Measurements from ENCODE around the gene PPP2R2B.

The PPP2R2B gene

GRCh38 chr5:146791471-146791870, 87.1 kb downstream of the PPP2R2B start:
- H3K4me3 Mint-ChIP-seq = no peak overlapping the region
- no peaks in the 10 kb centered on the region for H3K9me3 Mint-ChIP-seq
- no peaks in the 10 kb centered on the region for H3K27me3 Mint-ChIP-seq
- no peaks in the 10 kb centered on the region for H3K36me3 Mint-ChIP-seq (ENCODE audit: low read depth)
- H3K4me1 Mint-ChIP-seq (ENCODE audit: low read depth) = peaks cover 23% of the 10 kb centered on the region
- H3K27ac Mint-ChIP-seq = no peak overlapping the region

GRCh38 chr5:146789712-146790653, 88.6 kb downstream of the PPP2R2B start:
- Mint-ChIP-seq H3K4me1 (ENCODE audit: low read depth) (peaks cover 20% of the 10 kb centered on the region), H3K36me3 (ENCODE audit: low read depth) (no peaks in the 10 kb centered on the region), H3K4me3 (no peak overlapping the region), H3K27ac (no peak overlapping the region), H3K27me3 (no peaks in the 10 kb centered on the region), H3K9me3 (no peaks in the 10 kb centered on the region)

- H3K4me3 Mint-ChIP-seq = no peak overlapping the region
- H3K4me1 Mint-ChIP-seq (ENCODE audit: low read depth) = peaks cover 12% of the 10 kb centered on the region
- no peaks in the 10 kb centered on the region for H3K27me3 Mint-ChIP-seq
- no peaks in the 10 kb centered on the region for H3K36me3 Mint-ChIP-seq (ENCODE audit: low read depth)
- no peak overlapping the region for H3K27ac Mint-ChIP-seq
- H3K9me3 Mint-ChIP-seq = no peaks in the 10 kb centered on the region
These were observed 89.7 kb downstream of the PPP2R2B start for GRCh38 chr5:146788898-146789297.

- H3K4me3 Mint-ChIP-seq = no peak overlapping the region
- H3K4me1 Mint-ChIP-seq (ENCODE audit: low read depth) = peaks cover 3% of the 10 kb centered on the region
- H3K9me3 Mint-ChIP-seq = peaks cover 4% of the 10 kb centered on the region
- H3K36me3 Mint-ChIP-seq (ENCODE audit: low read depth) = no peaks in the 10 kb centered on the region
- no peak overlapping the region for H3K27ac Mint-ChIP-seq
- H3K27me3 Mint-ChIP-seq = no peaks in the 10 kb centered on the region
These were observed 93.5 kb downstream of the PPP2R2B start for GRCh38 chr5:146785065-146785464.

- no peak overlapping the region for H3K4me3 Mint-ChIP-seq
- H3K27ac Mint-ChIP-seq = no peak overlapping the region
- H3K4me1 Mint-ChIP-seq (ENCODE audit: low read depth) = peaks cover 3% of the 10 kb centered on the region
- H3K9me3 Mint-ChIP-seq = peaks cover 4% of the 10 kb centered on the region
- no peaks in the 10 kb centered on the region for H3K36me3 Mint-ChIP-seq (ENCODE audit: low read depth)
- no peaks in the 10 kb centered on the region for H3K27me3 Mint-ChIP-seq
These were observed 97.4 kb downstream of the PPP2R2B start for GRCh38 chr5:146781157-146781556.

- H3K9me3 Mint-ChIP-seq = peaks cover 4% of the 10 kb centered on the region
- no peaks in the 10 kb centered on the region for H3K4me1 Mint-ChIP-seq (ENCODE audit: low read depth)
- H3K27me3 Mint-ChIP-seq = no peaks in the 10 kb centered on the region
- no peaks in the 10 kb centered on the region for H3K36me3 Mint-ChIP-seq (ENCODE audit: low read depth)
- no peak overlapping the region for H3K4me3 Mint-ChIP-seq
- no peak overlapping the region for H3K27ac Mint-ChIP-seq
These were observed 99.2 kb downstream of the PPP2R2B start for GRCh38 chr5:146779211-146779869.

- H3K27me3 Mint-ChIP-seq = no peaks in the 10 kb centered on the region
- H3K4me3 Mint-ChIP-seq = no peak overlapping the region
- H3K36me3 Mint-ChIP-seq (ENCODE audit: low read depth) = no peaks in the 10 kb centered on the region
- H3K27ac Mint-ChIP-seq = no peak overlapping the region
- peaks cover 4% of the 10 kb centered on the region for H3K9me3 Mint-ChIP-seq
- H3K4me1 Mint-ChIP-seq (ENCODE audit: low read depth) = no peaks in the 10 kb centered on the region
These were observed 99.8 kb downstream of the PPP2R2B start for GRCh38 chr5:146778795-146779194.

GRCh38 chr5:146778261-146778660, 100.3 kb downstream of the PPP2R2B start:
- no peaks in the 10 kb centered on the region for H3K36me3 Mint-ChIP-seq (ENCODE audit: low read depth)
- H3K27me3 Mint-ChIP-seq = no peaks in the 10 kb centered on the region

GRCh38 chr5:146772881-146773466, 105.6 kb downstream of the PPP2R2B start:
- no peaks in the 10 kb centered on the region for H3K36me3 Mint-ChIP-seq (ENCODE audit: low read depth)
- no peaks in the 10 kb centered on the region for H3K9me3 Mint-ChIP-seq
- H3K27ac Mint-ChIP-seq = no peak overlapping the region
- no peaks in the 10 kb centered on the region for H3K4me1 Mint-ChIP-seq (ENCODE audit: low read depth)
- no peaks in the 10 kb centered on the region for H3K27me3 Mint-ChIP-seq
- no peak overlapping the region for H3K4me3 Mint-ChIP-seq

More at GRCh38 chr5:146778261-146778660, 100.3 kb downstream of the PPP2R2B start:
- H3K4me1 Mint-ChIP-seq (ENCODE audit: low read depth) = no peaks in the 10 kb centered on the region
- no peak overlapping the region for H3K4me3 Mint-ChIP-seq
- peaks cover 4% of the 10 kb centered on the region for H3K9me3 Mint-ChIP-seq
- no peak overlapping the region for H3K27ac Mint-ChIP-seq

- no peaks in the 10 kb centered on the region for H3K36me3 Mint-ChIP-seq (ENCODE audit: low read depth)
- H3K27ac Mint-ChIP-seq = no peak overlapping the region
- no peaks in the 10 kb centered on the region for H3K27me3 Mint-ChIP-seq
- H3K9me3 Mint-ChIP-seq = no peaks in the 10 kb centered on the region
- H3K4me1 Mint-ChIP-seq (ENCODE audit: low read depth) = no peaks in the 10 kb centered on the region
- no peak overlapping the region for H3K4me3 Mint-ChIP-seq
These were observed 107.6 kb downstream of the PPP2R2B start for GRCh38 chr5:146770980-146771379.

- H3K4me1 Mint-ChIP-seq (ENCODE audit: low read depth) = peaks cover 2% of the 10 kb centered on the region
- no peak overlapping the region for H3K4me3 Mint-ChIP-seq
- H3K36me3 Mint-ChIP-seq (ENCODE audit: low read depth) = no peaks in the 10 kb centered on the region
- no peaks in the 10 kb centered on the region for H3K9me3 Mint-ChIP-seq
- H3K27me3 Mint-ChIP-seq = no peaks in the 10 kb centered on the region
- no peak overlapping the region for H3K27ac Mint-ChIP-seq
These were observed 108.0 kb downstream of the PPP2R2B start for GRCh38 chr5:146770546-146770945.

- Mint-ChIP-seq H3K27ac (no peak overlapping the region), H3K4me1 (ENCODE audit: low read depth) (peaks cover 14% of the 10 kb centered on the region), H3K36me3 (ENCODE audit: low read depth) (no peaks in the 10 kb centered on the region), H3K9me3 (no peaks in the 10 kb centered on the region), H3K27me3 (no peaks in the 10 kb centered on the region), H3K4me3 (no peak overlapping the region)
These were observed 111.0 kb downstream of the PPP2R2B start for GRCh38 chr5:146767534-146767933.

- no peaks in the 10 kb centered on the region for H3K9me3 Mint-ChIP-seq
- H3K4me1 Mint-ChIP-seq (ENCODE audit: low read depth) = peaks cover 14% of the 10 kb centered on the region
- no peaks in the 10 kb centered on the region for H3K36me3 Mint-ChIP-seq (ENCODE audit: low read depth)
- no peak overlapping the region for H3K27ac Mint-ChIP-seq
- no peaks in the 10 kb centered on the region for H3K27me3 Mint-ChIP-seq
- no peak overlapping the region for H3K4me3 Mint-ChIP-seq
These were observed 112.5 kb downstream of the PPP2R2B start for GRCh38 chr5:146766013-146766412.

- Mint-ChIP-seq H3K4me3 (no peak overlapping the region), H3K27ac (no peak overlapping the region), H3K9me3 (no peaks in the 10 kb centered on the region), H3K4me1 (ENCODE audit: low read depth) (peaks cover 18% of the 10 kb centered on the region), H3K36me3 (ENCODE audit: low read depth) (no peaks in the 10 kb centered on the region), H3K27me3 (no peaks in the 10 kb centered on the region)
These were observed 113.3 kb downstream of the PPP2R2B start for GRCh38 chr5:146765089-146765832.
